Tibial nerve (tissue), 4 donors: ENCODE data around the gene POLE2. TPM values are rescaled to one million over a fixed set of nuclear protein-coding genes. Genes with fewer than 3 reads are reported as not detected.

Experiments
- DNase-seq, 2 donors: peaks; one replicate each; pipeline ENCODE4 v3.0.0-alpha.2; 2019; ENCODE audit warnings: low spot score in 2 of 2
- H3K27ac ChIP-seq, 4 donors: fragments of 200-600 bp; sonication (generic) in 3 of 4; one replicate each; pipeline ENCODE4 v1.5.1; 2017 to 2019; ENCODE audit warnings: mild to moderate bottlenecking in 1 of 4
- H3K27me3 ChIP-seq, 2 donors: fragments of 200-600 bp; sonication (generic) in 1 of 2; one replicate each; pipeline versions ENCODE4 v1.5.1 to v1.6.0; 2017 to 2019
- H3K36me3 ChIP-seq, 3 donors: fragments of 200-600 bp; sonication (generic); one replicate each; pipeline ENCODE4 v1.5.1; 2018 to 2019
- H3K4me1 ChIP-seq, 4 donors: fragments of 200-600 bp; sonication (generic) in 3 of 4; one replicate each; pipeline ENCODE4 v1.5.1; 2017 to 2019
- H3K4me3 ChIP-seq, 4 donors: fragments of 200-600 bp; sonication (generic) in 3 of 4; one replicate each; pipeline ENCODE4 v1.5.1; 2017 to 2019; ENCODE audit warnings: mild to moderate bottlenecking in 1 of 4, moderate library complexity in 1 of 4
- H3K9me3 ChIP-seq, 4 donors: fragments of 200-600 bp; sonication (generic) in 3 of 4; one replicate each; pipeline ENCODE4 v1.5.1; 2017 to 2019
- EP300 ChIP-seq, 2 donors: sonication (generic); formaldehyde crosslinking; IDR thresholded peaks; one replicate each; pipeline ENCODE4 v1.6.1; 2017; ENCODE audit warnings: antibody characterized with exemption in 2 of 2, mild to moderate bottlenecking in 1 of 2
- POLR2A ChIP-seq, 2 donors: fragments of 450-650 bp; IDR thresholded peaks; one replicate each; pipeline ENCODE4 v1.6.1; 2017; ENCODE audit warnings: antibody characterized with exemption in 2 of 2, mild to moderate bottlenecking in 2 of 2, moderate library complexity in 2 of 2
- WGBS, 2 donors: methylation state at CpG; one replicate each; pipeline ENCODE4 v1.1.5; 2018; 5-methylcytosine and 5-hydroxymethylcytosine counted together
- total RNA-seq, 4 donors: library from RNA; depleted of rRNA; stranded (reverse); fragments of >200 nt; gene quantifications; one replicate each; pipeline ENCODE4 v1.1.0, GENCODE V29; 2016
- TF ChIP-seq, protein P1 (sequence below), 5 experiments: fragments of 200-600 bp in 3 of 5; fragments of 450-650 bp in 2 of 5; sonication (generic) in 3 of 5; IDR thresholded peaks; one replicate each; pipeline ENCODE4 v1.5.1; 2016 to 2019; ENCODE audit warnings: antibody characterized with exemption in 5 of 5, mild to moderate bottlenecking in 3 of 5, moderate library complexity in 2 of 5

The POLE2 gene
- total RNA-seq, 4 donors from 2014 or later = 1.1 to 9.6 (median 1.9) TPM

DNA sequence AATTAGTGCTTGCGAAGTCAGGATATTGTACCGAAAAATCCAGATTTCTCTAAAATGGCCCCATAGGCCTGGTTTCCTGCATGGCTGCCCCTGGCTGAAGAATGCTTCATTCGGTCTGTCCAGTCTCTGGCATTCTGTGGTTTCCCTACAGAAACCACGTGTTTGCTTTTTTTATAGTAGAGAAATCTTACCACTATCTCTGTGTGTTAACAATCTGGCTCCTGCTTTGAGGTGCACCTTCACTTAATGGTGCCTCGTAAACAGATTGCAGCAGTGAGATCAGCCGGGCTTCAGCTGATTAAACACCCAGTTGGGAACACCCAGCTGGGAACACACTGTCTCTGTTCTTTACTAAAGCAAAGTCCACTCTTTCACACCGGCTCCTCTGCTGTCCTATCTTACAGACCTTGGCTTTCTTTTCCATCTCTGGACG is 46.3 kb downstream of the POLE2 start:
- TF ChIP-seq EP300 (IDR thresholded peaks at IDR 0.05) (no peak), POLR2A (IDR thresholded peaks at IDR 0.05) (no peak)
- TF ChIP-seq, protein P1, sequence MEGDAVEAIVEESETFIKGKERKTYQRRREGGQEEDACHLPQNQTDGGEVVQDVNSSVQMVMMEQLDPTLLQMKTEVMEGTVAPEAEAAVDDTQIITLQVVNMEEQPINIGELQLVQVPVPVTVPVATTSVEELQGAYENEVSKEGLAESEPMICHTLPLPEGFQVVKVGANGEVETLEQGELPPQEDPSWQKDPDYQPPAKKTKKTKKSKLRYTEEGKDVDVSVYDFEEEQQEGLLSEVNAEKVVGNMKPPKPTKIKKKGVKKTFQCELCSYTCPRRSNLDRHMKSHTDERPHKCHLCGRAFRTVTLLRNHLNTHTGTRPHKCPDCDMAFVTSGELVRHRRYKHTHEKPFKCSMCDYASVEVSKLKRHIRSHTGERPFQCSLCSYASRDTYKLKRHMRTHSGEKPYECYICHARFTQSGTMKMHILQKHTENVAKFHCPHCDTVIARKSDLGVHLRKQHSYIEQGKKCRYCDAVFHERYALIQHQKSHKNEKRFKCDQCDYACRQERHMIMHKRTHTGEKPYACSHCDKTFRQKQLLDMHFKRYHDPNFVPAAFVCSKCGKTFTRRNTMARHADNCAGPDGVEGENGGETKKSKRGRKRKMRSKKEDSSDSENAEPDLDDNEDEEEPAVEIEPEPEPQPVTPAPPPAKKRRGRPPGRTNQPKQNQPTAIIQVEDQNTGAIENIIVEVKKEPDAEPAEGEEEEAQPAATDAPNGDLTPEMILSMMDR (IDR thresholded peaks at IDR 0.05) = no peak
- Histone ChIP-seq H3K36me3 (peaks cover 0 to 4% (median 0%) of the 10 kb centered on the region in 3 donors), H3K4me1 (peaks cover 0 to 31% (median 10%) of the 10 kb centered on the region in 4 donors), H3K27ac (peak overlapping the region in 2 of 4 donors; percentile 55 to 63), H3K4me3 (no peak overlapping the region), H3K27me3 (no peaks in the 10 kb centered on the region), H3K9me3 (no peaks in the 10 kb centered on the region)
- 64 to 70% methylated on average over 8 of the region's 8 CpGs for WGBS, 2 donors
- DNase-seq = no peak

DNA sequence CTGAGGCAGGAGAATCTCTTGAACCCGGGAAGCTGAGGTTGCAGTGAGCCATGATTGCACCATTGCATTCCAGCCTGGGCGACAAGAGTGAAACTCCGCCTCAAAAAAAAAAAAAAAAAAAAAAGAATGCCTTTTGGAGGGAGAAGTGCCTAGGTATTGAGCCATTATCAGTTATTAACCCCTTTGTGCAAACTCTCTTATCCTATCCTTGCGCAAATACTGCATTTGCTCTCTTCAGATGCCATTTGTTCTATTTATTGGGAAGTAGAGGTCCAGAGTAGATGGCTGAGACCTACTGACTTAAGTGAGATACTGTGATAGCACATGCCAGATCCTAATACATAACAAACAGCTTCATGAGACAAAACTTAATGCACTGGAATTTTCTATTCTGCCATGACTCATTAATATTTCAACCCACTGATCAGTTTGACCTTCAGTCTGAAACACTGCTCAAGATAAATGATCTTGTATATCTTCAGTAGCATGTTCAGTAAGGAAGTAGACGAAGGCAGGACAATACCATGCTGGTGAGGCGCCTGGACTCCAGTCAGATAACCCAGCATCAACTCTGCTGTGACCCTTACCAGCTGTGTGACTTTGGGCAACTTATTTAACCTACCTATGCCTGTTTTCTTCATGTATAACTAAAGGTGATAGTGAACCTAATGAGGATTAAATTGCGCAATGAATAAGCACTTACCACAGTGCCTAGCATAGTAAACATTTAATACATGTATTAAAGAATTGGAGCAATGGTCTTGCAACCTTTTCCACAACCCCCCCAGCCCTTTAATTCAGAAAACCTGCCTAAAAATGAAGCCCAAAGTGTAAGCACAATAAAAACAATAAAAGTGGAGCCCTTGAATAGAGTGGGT is 47.2 kb downstream of the POLE2 start:
- WGBS, 2 donors = 94 to 98% methylated on average over 7 of the region's 7 CpGs
- Histone ChIP-seq H3K27me3 (no peaks in the 10 kb centered on the region), H3K4me1 (peaks cover 0 to 40% (median 14%) of the 10 kb centered on the region in 4 donors), H3K36me3 (peaks cover 0 to 4% (median 0%) of the 10 kb centered on the region in 3 donors), H3K4me3 (no peak overlapping the region), H3K9me3 (no peaks in the 10 kb centered on the region), H3K27ac (no peak overlapping the region)
- no peak for TF ChIP-seq POLR2A (IDR thresholded peaks at IDR 0.05)
- TF ChIP-seq EP300 (IDR thresholded peaks at IDR 0.05) = no peak
- TF ChIP-seq, protein P1 (IDR thresholded peaks at IDR 0.05) = no peak
- DNase-seq = no peak

DNA sequence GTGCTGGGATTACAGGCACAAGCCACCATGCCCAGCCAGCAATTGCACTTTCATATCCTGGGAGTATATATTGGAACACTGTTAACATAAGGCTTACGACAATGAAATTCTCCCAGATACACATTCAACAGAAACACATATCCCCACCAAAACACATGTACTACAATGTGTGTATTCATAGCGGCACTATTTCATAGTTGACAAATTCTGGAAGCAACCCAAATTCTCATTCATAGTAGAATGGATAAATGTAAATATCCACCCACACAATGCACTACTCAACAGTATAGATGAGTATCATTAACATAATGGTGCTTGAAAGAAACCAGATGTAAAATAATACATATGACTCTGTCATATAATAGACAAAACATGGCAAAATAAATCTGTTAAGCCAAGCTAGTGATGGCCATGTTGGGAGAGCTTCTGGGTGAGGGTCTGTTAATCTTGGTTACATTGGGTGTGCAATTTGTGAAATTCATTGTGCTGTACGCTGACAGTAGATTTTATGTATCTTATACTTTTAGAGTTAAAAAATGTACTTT is 50.4 kb downstream of the POLE2 start:
- TF ChIP-seq POLR2A (IDR thresholded peaks at IDR 0.05) = no peak
- H3K4me1 ChIP-seq = peaks cover 0 to 44% (median 14%) of the 10 kb centered on the region in 4 donors
- H3K36me3 ChIP-seq = peaks cover 0 to 4% (median 0%) of the 10 kb centered on the region in 3 donors
- WGBS, 2 donors = 50 to 58% methylated on average over 3 of the region's 3 CpGs
- H3K9me3 ChIP-seq = no peaks in the 10 kb centered on the region
- no peak for DNase-seq
- H3K27me3 ChIP-seq = no peaks in the 10 kb centered on the region
- no peak overlapping the region for H3K4me3 ChIP-seq
- no peak overlapping the region for H3K27ac ChIP-seq

DNA sequence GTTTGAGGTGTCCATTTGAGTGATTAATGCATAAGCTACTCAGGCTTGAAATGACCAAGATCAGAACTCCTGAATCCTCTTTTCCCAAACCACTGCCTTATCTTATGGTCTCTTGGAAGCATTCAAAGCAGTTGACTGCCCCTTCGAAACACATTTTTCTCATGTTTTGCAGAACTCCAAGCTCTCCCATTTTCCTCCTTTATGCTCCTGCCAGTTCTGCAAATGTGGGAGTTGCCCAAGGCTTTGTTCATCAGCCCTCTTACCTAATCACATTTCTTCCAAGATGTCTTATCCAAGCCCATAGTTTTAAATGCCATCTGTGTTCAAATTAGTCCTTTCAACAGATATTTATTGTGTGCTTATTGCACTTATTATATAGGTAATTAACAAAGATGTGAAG is 51.1 kb downstream of the POLE2 start:
- peaks cover 0 to 44% (median 17%) of the 10 kb centered on the region in 4 donors for H3K4me1 ChIP-seq
- H3K27ac ChIP-seq = no peak overlapping the region

DNA sequence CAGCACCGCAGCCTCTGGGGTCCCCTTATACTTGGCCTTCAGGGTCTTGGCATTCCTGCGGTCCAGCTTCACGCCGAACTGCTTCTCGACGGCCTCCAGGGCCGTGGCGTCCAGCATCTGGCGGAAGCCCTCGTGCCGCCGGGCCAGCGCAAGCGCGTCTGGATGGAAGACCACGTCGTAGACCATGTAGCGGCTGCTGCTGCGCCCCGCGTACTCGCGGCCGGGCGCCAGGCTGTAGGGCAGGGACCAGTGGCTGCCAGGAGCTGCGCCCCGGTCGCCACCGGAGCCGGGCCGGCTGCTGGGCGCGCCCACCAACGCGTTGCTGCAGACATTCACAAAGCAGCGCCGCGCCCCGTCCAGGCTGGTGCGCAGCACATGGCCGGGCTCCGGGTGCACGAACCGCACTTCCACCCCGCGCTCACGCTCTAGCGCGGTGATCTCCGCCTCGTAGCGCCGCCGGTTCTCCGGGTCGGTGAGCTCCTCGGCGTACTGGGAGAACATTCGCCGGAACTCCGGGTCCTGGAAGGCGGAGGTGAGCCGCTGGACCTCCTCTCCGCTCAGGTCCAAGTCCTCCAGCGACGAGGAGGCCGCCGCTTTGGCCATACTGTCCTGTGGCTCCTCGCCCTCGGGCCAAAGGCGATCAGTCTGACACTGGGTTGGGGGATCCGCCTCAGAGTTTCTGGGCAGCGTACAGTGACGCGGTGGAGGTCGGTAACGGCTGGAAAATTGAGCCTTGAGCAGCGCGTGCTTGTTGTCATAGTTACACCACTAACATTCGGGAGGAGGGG is 53.3 kb downstream of the POLE2 start, which contains the start of gene DNAAF2:
Gene DNAAF2, minus strand, starts transcription at position 698 of the 788 bp plus-strand sequence. Its CDS starts 95 bp downstream, at position 603.
- no peaks in the 10 kb centered on the region for H3K9me3 ChIP-seq
- H3K27ac ChIP-seq = peak within 1 kb of the TSS; percentile 87 to 97 (median 94)
- H3K4me1 ChIP-seq = peaks cover 0 to 52% (median 19%) of the 10 kb centered on the region in 4 donors
- DNase-seq = peak in 1 of 2 donors; percentile 67
- no peaks in the 10 kb centered on the region for H3K27me3 ChIP-seq
- 0 to 3% methylated on average over 12 to 55 of the region's 80 CpGs for WGBS, 2 donors
- peaks cover 0 to 2% (median 0%) of the 10 kb centered on the region in 3 donors for H3K36me3 ChIP-seq
- peak within 1 kb of the TSS; percentile 58 to 98 (median 70) for H3K4me3 ChIP-seq
- TF ChIP-seq EP300 (IDR thresholded peaks at IDR 0.05) = peak in 1 of 2 donors; percentile 16
- TF ChIP-seq, protein P1 (IDR thresholded peaks at IDR 0.05) = no peak

More for the DNA sequence above, 51.1 kb downstream of the POLE2 start:
- H3K36me3 ChIP-seq = peaks cover 0 to 4% (median 0%) of the 10 kb centered on the region in 3 donors
- no peak overlapping the region for H3K4me3 ChIP-seq
- 80 to 85% methylated on average over 1 of the region's 1 CpG for WGBS, 2 donors
- H3K27me3 ChIP-seq = no peaks in the 10 kb centered on the region
- no peaks in the 10 kb centered on the region for H3K9me3 ChIP-seq
- no peak for DNase-seq
- TF ChIP-seq POLR2A (IDR thresholded peaks at IDR 0.05) (no peak), EP300 (IDR thresholded peaks at IDR 0.05) (no peak)
- TF ChIP-seq, protein P1 (IDR thresholded peaks at IDR 0.05) = no peak
